ENCODE measurements around the gene JAKMIP2. TPM values are rescaled to one million over a fixed set of nuclear protein-coding genes. Genes with fewer than 3 reads are reported as not detected.
"Not testable (repeated sequence)": the region's sequence is repeated elsewhere in the genome, so short reads cannot be mapped to it uniquely, and the experiment has no call there.

JAKMIP2 gene
- polyA plus RNA-seq, 1 of the 3 experiments (the other 2 are of a cell fraction): 2.1 TPM

DNA sequence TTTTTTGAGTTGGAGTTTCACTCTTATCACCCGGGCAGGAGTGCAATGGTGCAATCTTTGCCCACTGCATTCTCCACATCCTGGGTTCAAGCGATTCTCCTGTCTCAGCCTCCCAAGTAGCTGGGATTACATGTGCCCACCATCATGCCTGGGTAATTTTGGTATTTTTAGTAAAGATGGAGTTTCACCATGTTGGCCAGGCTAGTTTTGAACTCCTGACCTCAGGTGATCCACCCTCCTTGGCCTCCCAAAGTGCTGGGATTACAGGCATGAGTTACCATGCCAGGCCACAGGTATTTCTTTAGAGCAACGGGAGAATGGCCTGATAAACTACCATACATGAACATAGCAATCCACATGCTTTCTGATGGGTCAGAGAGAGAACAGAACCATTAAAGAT is 39.7 kb upstream of the JAKMIP2 start:
- H4K20me1 ChIP-seq (ENCODE audit: insufficient read depth); DNase-seq; H3K9ac ChIP-seq; H3K27me3 ChIP-seq (ENCODE audit: insufficient read depth); H3K4me1 ChIP-seq (ENCODE audit: control insufficient read depth in 1 of 2, insufficient read depth in 2 of 2, low read depth in 1 of 2, low read length in 1 of 2); H3K4me3 ChIP-seq (ENCODE audit: low read depth in 2 of 2, low read length in 1 of 2); H2AFZ ChIP-seq (ENCODE audit: low read depth); H3K4me2 ChIP-seq; H3K9me2 ChIP-seq; H3K79me2 ChIP-seq (ENCODE audit: insufficient read depth); H3K36me3 ChIP-seq (replicated peaks in 1 of 2; ENCODE audit: control insufficient read depth in 1 of 2, insufficient read depth in 2 of 2, low read length in 1 of 2); POLR2A ChIA-PET; H3K27ac ChIP-seq (ENCODE audit: low read depth in 2 of 2, low read length in 1 of 2); H3F3A ChIP-seq (replicated peaks; ENCODE audit: insufficient read depth); H3K9me3 ChIP-seq: not testable (repeated sequence)
- WGBS (ENCODE audit: low lambda C conversion rate): 86% methylated on average over 3 of the region's 3 CpGs
- CTCF ChIA-PET: interaction anchor here (0.5 to 6.1 kb wide), 65 partner anchors 8 to 579 kb away, joined by 3 to 257 read pairs (median 6); partner anchors contain the start of genes JAKMIP2 and SPINK1

DNA sequence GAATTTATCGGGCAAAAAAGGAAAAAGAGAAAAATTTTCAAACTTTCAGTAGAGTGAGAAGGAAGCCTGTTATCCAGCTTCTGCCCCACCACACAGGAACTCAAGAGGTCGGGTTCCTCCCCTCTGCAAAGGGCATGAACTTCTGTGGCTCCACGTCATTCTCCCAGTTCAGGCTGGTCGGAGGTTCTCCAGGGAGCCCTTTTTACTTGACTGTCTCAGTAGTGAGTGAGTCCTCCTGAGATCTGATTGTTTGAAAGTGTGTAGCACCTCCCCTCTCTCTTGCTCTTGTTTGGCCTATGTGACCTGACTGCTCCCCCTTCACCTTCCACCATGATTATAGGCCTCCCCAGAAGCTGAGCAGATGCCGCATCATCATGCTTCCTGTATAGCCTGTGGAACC is 39.2 kb upstream of the JAKMIP2 start:
- no peaks in the 10 kb centered on the region for H3K9me2 ChIP-seq
- CTCF ChIA-PET: interaction anchor here (1.0 to 6.1 kb wide), 18 partner anchors 10 to 308 kb away, joined by 3 to 257 read pairs (median 11); no protein-coding TSS in a partner anchor
- H3K79me2 ChIP-seq (ENCODE audit: insufficient read depth): no peaks in the 10 kb centered on the region
- H3F3A ChIP-seq (replicated peaks; ENCODE audit: insufficient read depth): no peaks in the 10 kb centered on the region
- POLR2A ChIA-PET: no interaction called here
- no peaks in the 10 kb centered on the region for H3K27me3 ChIP-seq (ENCODE audit: insufficient read depth)
- H3K4me3 ChIP-seq (ENCODE audit: low read depth in 2 of 2, low read length in 1 of 2): no peak overlapping the region
- no peak for DNase-seq
- TF ChIP-seq FOXJ3 (CRISPR knock-in tag; IDR thresholded peaks at IDR 0.05) (no peak), EZH2phosphoT487 (IDR thresholded peaks at IDR 0.05; ENCODE audit: borderline replicate concordance, low read depth) (no peak), SIN3A (IDR thresholded peaks at IDR 0.05; ENCODE audit: borderline replicate concordance, low read depth, low read length) (no peak), MEF2A (IDR thresholded peaks at IDR 0.05; ENCODE audit: borderline replicate concordance, low read depth) (no peak), NFIC (IDR thresholded peaks at IDR 0.05; ENCODE audit: borderline replicate concordance) (no peak)
- TF ChIP-seq, protein P1, sequence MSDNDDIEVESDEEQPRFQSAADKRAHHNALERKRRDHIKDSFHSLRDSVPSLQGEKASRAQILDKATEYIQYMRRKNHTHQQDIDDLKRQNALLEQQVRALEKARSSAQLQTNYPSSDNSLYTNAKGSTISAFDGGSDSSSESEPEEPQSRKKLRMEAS (IDR thresholded peaks at IDR 0.05; ENCODE audit: low read depth): no peak
- TF ChIP-seq, protein P2, sequence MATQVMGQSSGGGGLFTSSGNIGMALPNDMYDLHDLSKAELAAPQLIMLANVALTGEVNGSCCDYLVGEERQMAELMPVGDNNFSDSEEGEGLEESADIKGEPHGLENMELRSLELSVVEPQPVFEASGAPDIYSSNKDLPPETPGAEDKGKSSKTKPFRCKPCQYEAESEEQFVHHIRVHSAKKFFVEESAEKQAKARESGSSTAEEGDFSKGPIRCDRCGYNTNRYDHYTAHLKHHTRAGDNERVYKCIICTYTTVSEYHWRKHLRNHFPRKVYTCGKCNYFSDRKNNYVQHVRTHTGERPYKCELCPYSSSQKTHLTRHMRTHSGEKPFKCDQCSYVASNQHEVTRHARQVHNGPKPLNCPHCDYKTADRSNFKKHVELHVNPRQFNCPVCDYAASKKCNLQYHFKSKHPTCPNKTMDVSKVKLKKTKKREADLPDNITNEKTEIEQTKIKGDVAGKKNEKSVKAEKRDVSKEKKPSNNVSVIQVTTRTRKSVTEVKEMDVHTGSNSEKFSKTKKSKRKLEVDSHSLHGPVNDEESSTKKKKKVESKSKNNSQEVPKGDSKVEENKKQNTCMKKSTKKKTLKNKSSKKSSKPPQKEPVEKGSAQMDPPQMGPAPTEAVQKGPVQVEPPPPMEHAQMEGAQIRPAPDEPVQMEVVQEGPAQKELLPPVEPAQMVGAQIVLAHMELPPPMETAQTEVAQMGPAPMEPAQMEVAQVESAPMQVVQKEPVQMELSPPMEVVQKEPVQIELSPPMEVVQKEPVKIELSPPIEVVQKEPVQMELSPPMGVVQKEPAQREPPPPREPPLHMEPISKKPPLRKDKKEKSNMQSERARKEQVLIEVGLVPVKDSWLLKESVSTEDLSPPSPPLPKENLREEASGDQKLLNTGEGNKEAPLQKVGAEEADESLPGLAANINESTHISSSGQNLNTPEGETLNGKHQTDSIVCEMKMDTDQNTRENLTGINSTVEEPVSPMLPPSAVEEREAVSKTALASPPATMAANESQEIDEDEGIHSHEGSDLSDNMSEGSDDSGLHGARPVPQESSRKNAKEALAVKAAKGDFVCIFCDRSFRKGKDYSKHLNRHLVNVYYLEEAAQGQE (IDR thresholded peaks at IDR 0.05; ENCODE audit: low read depth, low read length): no peak
- no peaks in the 10 kb centered on the region for H4K20me1 ChIP-seq (ENCODE audit: insufficient read depth)
- H3K9me3 ChIP-seq: no peaks in the 10 kb centered on the region
- no peak overlapping the region for H3K27ac ChIP-seq (ENCODE audit: low read depth in 2 of 2, low read length in 1 of 2)
- peaks cover 0 to 8% of the 10 kb centered on the region in 2 experiments; a peak in 1 of 4 replicates for H3K4me1 ChIP-seq (ENCODE audit: control insufficient read depth in 1 of 2, insufficient read depth in 2 of 2, low read depth in 1 of 2, low read length in 1 of 2)
- no peaks in the 10 kb centered on the region for H3K36me3 ChIP-seq (replicated peaks in 1 of 2; ENCODE audit: control insufficient read depth in 1 of 2, insufficient read depth in 2 of 2, low read length in 1 of 2)
- H2AFZ ChIP-seq (ENCODE audit: low read depth): no peak overlapping the region
- H3K9ac ChIP-seq: no peak overlapping the region
- no peak overlapping the region for H3K4me2 ChIP-seq
- WGBS (ENCODE audit: low lambda C conversion rate): 79% methylated on average over 4 of the region's 5 CpGs
